ENCODE results near the gene HDDC2. TPM values are rescaled to one million over a fixed set of nuclear protein-coding genes. Genes with fewer than 3 reads are reported as not detected.

The HDDC2 gene
- total and polyA plus RNA-seq, 2 of the 8 experiments (the other 6 are each of a cell fraction or from before 2014, with no cell fraction given): 89.3 to 129 TPM

- TF ChIP-seq CHD7 (IDR thresholded peaks at IDR 0.05; ENCODE audit: insufficient replicate concordance, low read length) (no peak), SUZ12 (IDR thresholded peaks at IDR 0.05; ENCODE audit: low read length) (no peak), KDM4A (IDR thresholded peaks at IDR 0.05; ENCODE audit: low read depth, low read length, severe bottlenecking) (no peak), TAF7 (optimal IDR thresholded peaks at IDR 0.05; ENCODE audit: borderline replicate concordance, low read depth, low read length) (no peak), POLR2A (IDR thresholded peaks at IDR 0.05; ENCODE audit: control extremely low read depth in 1 of 2, low read depth in 2 of 2, low read length in 2 of 2) (no peak)
These were observed 8.2 kb downstream of the HDDC2 start (continued) for GRCh38 chr6:125293587-125293986.

All from H1 (cell line).